Measurements from ENCODE around the gene LY6G6F.

- TF ChIP-seq SP1 (IDR thresholded peaks at IDR 0.05) (no peak), ARNT (IDR thresholded peaks at IDR 0.05) (no peak), NFRKB (IDR thresholded peaks at IDR 0.05) (no peak), TARDBP (IDR thresholded peaks at IDR 0.05) (no peak), PKNOX1 (IDR thresholded peaks at IDR 0.05) (no peak), FOXM1 (IDR thresholded peaks at IDR 0.05; ENCODE audit: borderline replicate concordance) (no peak), FOXK2 (IDR thresholded peaks at IDR 0.05) (no peak), HDGF (IDR thresholded peaks at IDR 0.05; ENCODE audit: borderline replicate concordance) (no peak), ZNF384 (IDR thresholded peaks at IDR 0.05) (no peak), BHLHE40 (IDR thresholded peaks at IDR 0.05; ENCODE audit: borderline replicate concordance) (no peak), SUZ12 (IDR thresholded peaks at IDR 0.05) (no peak), L3MBTL2 (conservative IDR thresholded peaks at IDR 0.05) (no peak)
These were observed 4.3 kb upstream of the LY6G6F start for GRCh38 chr6:31702405-31702818.

Data from HEK293T (cell line).